ENCODE data around the gene TBC1D22A.

DNA sequence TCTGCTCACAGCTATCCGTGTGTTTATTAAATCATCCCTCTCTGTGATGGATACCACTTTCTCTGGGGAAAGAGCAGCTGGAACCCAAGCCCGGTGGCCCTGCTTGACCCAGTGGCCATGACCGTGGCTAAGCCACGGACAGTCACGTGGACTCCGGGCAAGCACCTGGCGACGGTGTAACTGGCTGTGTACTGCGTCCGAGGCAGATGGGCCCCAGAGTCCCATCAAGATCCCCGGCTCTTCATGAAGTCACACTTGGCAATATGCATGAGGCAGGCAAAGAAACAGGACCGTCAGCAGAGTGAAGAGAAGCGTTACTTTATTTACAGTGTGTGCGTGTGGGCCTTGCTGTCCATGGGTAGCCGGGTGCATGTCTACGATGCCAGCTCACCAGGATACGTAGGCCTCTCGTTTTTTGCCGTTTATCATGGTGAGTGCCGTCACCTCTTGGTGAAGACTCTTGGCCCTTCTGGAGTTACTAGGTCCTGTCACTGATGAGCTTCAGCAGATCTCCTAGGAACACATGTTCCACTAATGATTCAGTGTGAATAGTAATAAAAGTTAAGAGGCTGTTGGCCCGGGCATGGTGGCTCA lies 366.3 kb downstream of the TBC1D22A start:
- TF ChIP-seq, protein P1, sequence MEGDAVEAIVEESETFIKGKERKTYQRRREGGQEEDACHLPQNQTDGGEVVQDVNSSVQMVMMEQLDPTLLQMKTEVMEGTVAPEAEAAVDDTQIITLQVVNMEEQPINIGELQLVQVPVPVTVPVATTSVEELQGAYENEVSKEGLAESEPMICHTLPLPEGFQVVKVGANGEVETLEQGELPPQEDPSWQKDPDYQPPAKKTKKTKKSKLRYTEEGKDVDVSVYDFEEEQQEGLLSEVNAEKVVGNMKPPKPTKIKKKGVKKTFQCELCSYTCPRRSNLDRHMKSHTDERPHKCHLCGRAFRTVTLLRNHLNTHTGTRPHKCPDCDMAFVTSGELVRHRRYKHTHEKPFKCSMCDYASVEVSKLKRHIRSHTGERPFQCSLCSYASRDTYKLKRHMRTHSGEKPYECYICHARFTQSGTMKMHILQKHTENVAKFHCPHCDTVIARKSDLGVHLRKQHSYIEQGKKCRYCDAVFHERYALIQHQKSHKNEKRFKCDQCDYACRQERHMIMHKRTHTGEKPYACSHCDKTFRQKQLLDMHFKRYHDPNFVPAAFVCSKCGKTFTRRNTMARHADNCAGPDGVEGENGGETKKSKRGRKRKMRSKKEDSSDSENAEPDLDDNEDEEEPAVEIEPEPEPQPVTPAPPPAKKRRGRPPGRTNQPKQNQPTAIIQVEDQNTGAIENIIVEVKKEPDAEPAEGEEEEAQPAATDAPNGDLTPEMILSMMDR (optimal IDR thresholded peaks at IDR 0.05 in 1 of 3, IDR thresholded peaks at IDR 0.05 in 1 of 3, conservative IDR thresholded peaks at IDR 0.05 in 1 of 3; ENCODE audit: extremely low read depth in 1 of 3, insufficient read depth in 2 of 3, low read length in 3 of 3): no peak
- no peak for TF ChIP-seq EZH2 (IDR thresholded peaks at IDR 0.05; ENCODE audit: low read length)

Data from keratinocyte (primary cell).